Measurements from ENCODE around the gene WDTC1.

Gene WDTC1

DNA sequence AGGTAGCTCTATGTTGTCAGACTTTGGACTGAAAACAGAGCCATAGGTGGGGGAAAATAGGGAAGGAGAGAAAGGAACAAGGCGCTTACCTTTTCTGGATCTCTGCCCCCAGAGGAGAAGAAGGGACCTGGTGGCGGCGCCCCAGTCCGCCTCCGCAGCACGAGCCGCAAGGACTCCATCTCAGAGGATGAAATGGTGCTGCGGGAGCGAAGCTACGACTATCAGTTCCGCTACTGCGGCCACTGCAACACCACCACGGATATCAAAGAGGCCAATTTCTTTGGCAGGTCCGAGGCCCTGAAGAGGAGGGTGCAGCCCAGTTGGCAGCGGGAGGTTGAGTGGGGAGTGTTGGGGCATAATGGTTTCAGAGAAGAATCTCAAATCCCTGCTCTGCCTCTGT lies 69.1 kb downstream of the WDTC1 start:
- DNase-seq, result no peak

DNA sequence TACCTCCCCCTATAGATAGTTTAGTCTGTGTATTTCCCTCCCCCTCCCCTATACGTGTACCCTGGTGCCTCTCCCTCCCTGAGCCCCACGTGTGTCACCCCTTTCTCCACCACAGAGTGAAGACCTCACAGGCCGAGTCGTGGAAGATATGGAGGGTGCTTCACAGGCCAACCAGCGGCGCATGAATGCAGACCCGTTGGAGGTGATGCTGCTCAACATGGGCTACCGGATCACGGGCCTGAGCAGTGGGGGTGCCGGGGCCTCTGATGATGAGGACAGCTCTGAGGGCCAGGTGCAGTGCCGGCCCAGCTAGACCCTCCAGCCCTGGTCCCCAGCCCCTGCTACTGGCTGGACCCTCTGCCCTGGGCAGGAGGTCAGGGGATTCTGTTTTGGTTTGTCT lies 71.6 kb downstream of the WDTC1 start:
- no peak for DNase-seq

DNA sequence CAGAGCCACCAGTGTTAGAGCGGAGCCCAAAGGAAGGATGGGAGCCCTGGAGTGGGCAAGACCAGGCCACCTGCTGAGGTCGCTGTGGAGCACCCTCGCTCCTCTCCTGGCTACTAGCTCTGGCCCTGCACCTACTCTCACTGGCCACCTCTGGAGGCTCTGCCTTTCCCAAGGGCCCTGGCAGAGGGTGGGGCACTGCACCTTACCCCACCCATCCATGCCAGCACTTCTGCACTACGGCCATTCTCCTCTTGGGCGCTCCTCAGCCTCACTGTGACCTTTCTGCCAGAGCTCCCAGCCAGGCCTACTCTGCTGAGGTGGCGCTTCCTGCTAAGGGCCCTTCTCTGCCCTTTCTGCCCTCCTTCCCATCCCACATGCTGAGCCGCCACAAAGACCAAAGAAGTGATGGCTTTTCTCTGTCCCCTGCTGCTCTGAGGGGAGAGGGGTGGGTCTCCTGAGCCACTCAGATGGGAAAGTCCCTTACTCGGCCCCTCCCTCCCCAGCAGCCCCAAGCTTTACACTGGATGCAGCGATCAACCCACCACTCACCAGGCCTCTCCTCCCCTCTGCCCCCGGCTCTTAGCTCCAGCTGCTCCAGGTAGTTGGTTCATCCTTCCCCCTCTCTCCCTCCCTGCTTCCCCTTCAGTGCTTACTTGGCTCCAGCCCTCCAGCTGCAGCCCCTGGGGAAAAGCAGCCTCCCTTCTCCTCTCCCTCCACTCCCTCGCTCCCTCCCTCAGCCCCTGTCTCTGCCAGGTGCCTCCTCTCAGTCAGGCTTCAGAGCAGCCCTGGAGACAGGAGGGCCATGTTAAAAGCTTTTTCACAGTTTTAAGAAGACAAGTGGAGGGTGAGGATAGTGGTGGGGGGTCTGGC lies 72.7 kb downstream of the WDTC1 start:
- no peak for DNase-seq

- no peak for DNase-seq
These were observed 73.6 kb downstream of the WDTC1 start for GRCh38 chr1:27307874-27308598.

DNA sequence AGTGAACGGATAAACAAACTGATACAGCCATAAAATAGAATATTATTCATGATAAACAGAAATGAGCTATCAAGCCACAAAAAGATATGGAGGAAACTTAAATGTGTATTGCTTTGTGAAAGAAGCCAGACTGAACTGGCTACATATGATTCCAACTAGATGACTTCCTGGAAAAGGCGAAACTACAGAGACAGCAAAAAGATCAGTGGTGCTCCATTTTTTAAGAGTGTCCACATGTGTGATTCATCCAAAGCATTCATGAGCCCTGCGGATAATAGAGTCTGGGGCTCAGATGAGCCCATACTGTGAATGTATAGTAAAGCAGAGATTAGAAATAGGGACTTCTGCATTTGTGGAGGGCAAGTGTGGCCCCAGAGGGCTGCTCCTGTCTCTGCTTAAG lies 79.7 kb downstream of the WDTC1 start:
- DNase-seq, result no peak

DNA sequence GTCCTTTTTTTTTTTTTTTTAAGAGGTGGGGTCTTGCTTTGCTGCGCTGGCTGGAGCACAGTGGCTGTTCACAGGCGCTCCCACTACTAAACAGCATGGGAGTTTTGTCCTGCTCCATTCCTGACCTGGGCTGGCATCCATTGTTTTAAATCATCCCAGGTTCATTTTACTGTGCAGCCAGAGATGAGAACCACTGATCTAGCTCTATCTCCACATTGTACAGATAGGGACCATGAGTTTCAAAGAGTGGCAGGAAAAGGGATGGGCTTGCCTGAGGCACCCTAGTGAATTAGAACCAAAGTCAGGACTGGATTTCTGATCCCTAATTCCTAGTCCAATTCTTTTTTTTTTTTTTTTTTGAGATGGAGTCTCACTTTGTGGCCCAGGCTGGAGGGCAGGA lies 80.3 kb downstream of the WDTC1 start:
- DNase-seq, result no peak

DNA sequence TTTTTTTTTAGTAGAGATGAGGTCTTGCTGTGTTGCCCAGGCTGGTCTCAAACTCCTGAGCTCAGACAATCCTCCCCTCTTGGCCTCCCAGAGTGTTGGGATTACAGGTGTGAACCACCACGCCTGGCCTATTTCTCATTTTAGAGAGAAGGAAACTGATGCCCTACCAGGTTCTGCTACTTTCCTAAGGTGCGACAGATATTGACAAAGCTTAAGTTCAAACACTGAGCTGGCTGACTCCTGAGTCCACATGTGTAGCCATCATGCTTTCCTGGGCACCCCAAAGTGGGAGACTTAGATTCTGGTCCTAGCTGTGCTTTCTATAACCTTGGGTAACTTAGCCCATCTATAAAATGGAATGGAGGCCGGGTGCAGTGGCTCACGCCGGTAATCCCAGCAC lies 82.4 kb downstream of the WDTC1 start:
- DNase-seq, result no peak

DNA sequence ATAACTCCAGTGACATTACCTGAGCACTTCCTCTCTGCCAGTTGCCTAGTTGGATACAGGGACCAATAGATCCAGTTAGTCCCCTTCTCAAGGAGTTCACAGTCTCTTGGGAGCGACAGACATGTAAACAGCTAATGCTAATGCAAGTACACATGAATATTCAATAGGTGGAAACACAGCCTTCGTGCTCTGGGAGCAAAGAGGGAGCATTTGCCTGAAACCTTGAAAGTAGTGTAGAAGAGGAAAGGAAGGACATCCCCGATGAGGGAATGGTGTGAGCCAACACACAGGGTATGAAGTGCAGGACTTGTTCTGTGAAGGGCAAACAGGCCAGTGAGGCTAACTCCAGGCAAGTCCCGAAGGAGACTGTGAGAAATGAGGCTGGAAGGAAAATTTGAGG lies 83.7 kb downstream of the WDTC1 start:
- no peak for DNase-seq

GRCh38 chr1:27318596-27318995 lies 84.2 kb downstream of the WDTC1 start:
- DNase-seq, result no peak

DNA sequence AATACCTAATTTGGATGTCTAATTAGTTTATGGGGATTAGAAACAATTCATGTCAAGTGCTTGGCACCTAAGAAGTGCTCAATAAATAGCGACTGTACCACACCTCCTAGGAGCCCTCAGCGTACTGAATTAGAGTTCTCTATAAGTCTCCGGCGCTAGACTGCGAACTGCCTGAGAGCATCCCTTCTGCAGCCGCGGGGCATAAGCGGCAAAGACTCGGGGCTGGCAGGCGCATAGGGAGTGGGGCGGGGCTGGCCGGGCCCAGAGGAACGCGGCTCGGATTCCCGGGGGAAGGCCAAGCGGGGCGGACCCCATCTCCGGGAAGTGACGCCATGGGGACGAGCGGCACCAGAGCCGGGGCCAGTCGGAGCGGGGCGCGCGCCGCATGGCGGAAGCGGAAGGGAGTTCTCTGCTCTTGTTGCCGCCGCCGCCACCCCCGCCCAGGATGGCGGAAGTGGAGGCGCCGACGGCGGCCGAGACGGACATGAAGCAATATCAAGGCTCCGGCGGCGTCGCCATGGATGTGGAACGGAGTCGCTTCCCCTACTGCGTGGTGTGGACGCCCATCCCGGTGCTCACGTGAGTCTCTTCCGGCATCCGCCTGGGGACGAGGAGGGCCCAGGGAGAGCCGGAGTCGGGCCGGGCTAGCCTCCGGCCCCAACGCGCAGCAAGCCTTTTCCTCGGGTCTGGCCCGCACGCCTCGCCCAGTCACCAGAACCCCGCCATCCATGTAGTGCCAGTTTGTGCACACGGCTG lies 87.6 kb downstream of the WDTC1 start, which contains the start of gene TMEM222:
Gene TMEM222, plus strand, starts transcription at position 351 of the 756 bp plus-strand sequence. Its CDS starts 35 bp downstream, at position 386.
- peak; percentile 93 for DNase-seq

GRCh38 chr1:27322569-27323240 lies 88.3 kb downstream of the WDTC1 start:
- DNase-seq, result no peak

- DNase-seq, result no peak
These were observed 90.9 kb downstream of the WDTC1 start for GRCh38 chr1:27325286-27325685.

- no peak for DNase-seq
These were observed 93.5 kb downstream of the WDTC1 start for GRCh38 chr1:27327964-27328363.

DNA sequence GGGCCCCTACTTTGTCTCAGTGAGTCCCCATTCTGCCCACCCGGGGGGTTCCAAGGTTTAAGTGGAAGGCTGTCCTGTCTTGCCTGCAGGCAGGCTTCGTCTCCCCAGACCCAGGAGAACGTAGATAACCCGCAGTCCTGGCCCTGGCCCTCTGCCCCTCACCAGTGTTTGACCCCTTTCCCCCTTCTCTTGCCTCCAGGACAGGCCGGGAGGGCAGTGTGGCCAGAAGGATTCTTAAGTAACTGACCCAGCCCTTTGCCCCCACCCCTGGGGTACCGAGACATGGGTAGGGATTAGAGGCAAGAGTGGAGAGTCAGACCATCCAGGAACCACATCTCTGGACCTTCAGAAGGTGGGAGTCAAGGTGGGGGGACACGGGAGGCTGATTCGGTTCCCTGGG lies 96.4 kb downstream of the WDTC1 start:
- DNase-seq, result no peak

- no peak for DNase-seq
These were observed 97.0 kb downstream of the WDTC1 start for GRCh38 chr1:27331426-27331825.

DNA sequence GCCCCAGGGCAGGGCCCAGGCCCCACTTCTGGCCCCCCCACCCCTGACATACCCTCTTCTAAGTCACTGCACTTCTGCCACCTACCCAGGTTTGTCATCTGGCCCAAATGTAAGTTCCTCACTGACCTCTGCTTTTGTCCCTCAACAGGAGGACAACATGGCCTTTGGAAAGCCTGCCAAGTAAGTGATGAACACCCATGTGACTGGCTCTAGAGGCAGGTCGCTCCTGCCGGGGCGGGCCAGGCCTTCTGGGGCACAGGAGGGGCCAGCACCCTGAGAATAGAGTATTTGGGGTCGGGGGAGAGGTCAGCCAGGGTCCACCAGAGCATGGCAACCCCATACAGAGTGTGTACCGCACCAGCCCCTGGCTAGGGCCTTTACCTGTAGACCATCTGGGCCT lies 97.5 kb downstream of the WDTC1 start:
- no peak for DNase-seq

DNA sequence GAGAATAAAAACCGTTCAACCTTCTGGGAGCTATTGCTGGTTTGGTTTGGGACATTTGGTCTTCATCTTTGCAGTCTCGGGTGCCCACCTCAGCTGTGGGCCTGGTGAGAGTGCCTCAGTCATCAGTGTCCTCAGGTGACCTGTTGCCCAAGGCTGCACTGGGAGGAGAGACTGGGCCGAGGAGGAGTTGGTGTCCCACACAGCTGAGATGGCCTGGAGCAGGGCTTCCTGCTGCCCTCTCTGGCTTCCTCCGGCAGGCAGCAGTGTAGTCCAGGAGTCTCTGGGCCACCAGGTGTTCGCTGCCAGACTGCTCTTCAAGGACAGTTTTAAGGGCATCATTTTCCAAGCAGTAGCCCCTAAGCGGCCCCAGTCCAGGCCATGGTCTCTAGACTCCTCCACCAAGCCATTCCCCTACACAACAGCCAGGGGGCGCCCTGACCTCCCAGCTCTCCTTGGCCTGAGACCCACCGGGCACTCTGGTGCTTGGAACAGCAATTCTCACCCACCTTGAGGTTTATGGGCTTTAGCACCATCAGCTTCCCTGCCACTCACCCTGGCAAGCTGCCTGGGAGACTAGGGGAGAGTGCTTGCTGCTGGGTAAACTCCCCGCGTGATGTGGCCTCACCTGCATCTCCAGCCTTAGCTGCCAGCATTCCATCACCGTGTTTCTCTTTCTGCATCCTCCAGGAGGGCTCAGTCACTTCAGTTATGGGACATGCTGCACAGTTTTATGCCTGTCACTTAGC lies 98.3 kb downstream of the WDTC1 start:
- DNase-seq, result no peak

DNA sequence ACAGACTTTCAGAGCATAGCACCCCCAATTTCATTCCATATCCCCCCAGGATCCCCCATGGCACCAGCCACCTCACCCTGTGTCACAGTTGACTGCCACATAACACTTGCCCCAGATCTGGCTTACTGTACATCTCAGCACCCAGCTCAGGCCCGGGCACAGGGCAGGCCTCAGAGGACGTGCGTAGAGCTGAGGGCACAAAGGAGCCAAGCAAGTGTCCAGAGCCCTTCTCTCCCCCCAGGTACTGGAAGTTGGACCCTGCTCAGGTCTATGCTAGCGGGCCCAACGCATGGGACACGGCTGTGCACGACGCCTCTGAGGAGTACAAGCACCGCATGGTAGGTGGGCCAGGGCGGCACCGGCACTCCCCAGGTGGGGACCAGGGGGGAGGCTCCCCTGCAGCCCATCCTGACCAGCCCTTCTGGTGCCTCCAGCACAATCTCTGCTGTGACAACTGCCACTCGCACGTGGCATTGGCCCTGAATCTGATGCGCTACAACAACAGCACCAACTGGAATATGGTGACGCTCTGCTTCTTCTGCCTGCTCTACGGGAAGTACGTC lies 99.4 kb downstream of the WDTC1 start:
- no peak for DNase-seq

DNA sequence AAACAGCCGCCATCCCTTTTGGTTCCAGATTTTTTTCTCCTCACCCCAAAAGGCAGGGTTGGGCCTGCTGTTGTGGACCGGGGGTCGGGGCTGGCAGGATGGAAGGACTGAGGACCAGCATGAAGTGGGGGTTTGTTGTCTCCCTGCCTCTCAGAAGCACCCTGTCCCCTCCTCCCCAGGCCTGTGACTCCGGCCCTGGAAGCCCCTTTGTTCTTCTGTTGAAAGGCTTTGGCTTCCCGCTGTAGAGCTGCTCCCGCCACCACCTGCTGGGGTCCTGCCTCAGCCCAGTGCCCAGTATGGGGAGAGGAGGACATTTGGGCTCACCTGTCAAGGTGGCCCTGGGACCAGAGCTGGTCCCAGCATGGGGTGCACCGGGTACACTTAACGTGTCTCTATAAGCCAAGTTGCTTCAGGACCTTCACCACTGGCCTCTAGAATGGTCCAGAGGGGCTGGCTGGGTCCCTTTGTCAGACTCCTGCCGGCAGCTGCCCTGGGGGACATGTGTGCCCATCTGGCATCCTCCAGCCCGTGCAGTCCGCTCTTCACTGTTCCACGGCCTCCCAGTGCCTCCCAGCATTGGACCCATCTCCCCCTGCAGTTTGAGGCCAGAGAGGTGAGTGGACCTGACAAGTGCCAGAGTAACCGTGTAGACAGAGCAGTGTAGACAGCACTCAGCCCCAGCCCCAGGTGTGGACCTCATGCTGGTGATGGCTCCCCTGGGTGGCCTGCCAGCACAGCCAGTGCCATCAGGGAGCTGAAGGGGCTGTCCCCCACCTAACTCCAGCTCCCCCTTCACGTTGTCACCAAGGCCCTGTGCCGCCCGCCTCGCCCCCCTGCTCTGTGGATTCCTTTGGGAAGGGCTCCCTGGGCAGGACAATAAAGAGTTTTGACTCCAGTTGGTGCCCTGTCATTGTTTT lies 101.3 kb downstream of the WDTC1 start:
- no peak for DNase-seq

DNA sequence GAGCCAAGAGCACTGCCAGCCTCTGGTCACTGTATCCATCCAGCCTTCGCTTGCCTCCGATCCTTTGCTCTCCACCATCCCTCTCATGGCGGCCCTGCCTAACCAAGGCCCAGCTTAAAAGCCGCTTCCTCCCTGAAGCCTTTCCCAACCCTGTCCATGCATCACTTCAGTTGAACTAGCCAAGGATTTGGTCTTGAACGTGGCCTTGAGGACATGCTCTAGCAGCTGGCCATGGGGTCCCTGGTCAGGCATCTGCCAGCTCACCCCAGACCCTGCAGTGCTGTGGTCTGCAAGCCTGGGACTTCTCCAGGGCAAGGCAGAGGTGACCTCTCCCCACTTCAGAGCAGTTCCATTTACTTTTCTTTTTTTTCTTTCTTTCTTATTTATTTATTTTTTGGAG lies 102.3 kb downstream of the WDTC1 start:
- DNase-seq, result no peak

- DNase-seq, result no peak
These were observed 104.3 kb downstream of the WDTC1 start for GRCh38 chr1:27338751-27339150.
